Neuronal stem cell (in vitro differentiated cells): ENCODE data around the gene HIC1.

Experiments
- DNase-seq: peaks from one replicate; pipeline ENCODE4 v3.0.0-alpha.2; 2013; ENCODE audit warnings: low spot score
- H2AFZ ChIP-seq: one replicate; pipeline ENCODE4 v1.6.1; 2013; ENCODE audit warnings: mild to moderate bottlenecking, low read length, inconsistent platforms
- H2AK5ac ChIP-seq: 2 replicates; pipeline ENCODE4 v1.6.1; 2013; ENCODE audit warnings: low read depth, mild to moderate bottlenecking, inconsistent platforms, low read length, moderate library complexity, mixed read lengths
- H2BK120ac ChIP-seq: 2 replicates; pipeline ENCODE4 v1.6.1; 2013; ENCODE audit warnings: low read depth, mild to moderate bottlenecking, inconsistent platforms, low read length, moderate library complexity, mixed read lengths
- H2BK12ac ChIP-seq: one replicate; pipeline ENCODE4 v1.6.1; 2013; ENCODE audit warnings: low read length, inconsistent platforms
- H2BK15ac ChIP-seq: 2 replicates; pipeline ENCODE4 v1.6.1; 2013; ENCODE audit warnings: mild to moderate bottlenecking, low read length, inconsistent platforms, mixed read lengths
- H2BK5ac ChIP-seq: one replicate; pipeline ENCODE4 v1.6.1; 2013; ENCODE audit warnings: inconsistent platforms, mild to moderate bottlenecking, low read length, moderate library complexity
- H3K14ac ChIP-seq: one replicate; pipeline ENCODE4 v1.6.1; 2013; ENCODE audit warnings: low read length, inconsistent platforms
- H3K18ac ChIP-seq: 2 replicates; pipeline ENCODE4 v1.6.1; 2013; ENCODE audit warnings: low read length, inconsistent platforms
- H3K23ac ChIP-seq: 2 replicates; pipeline ENCODE4 v1.6.1; 2013; ENCODE audit warnings: low read depth, mild to moderate bottlenecking, mixed read lengths, low read length, inconsistent platforms; ENCODE audit not compliant: poor library complexity
- H3K27ac ChIP-seq: replicated peaks from 3 replicates; pipeline ENCODE4 v1.5.1; 2013; ENCODE audit warnings: low read length, inconsistent platforms
- H3K27me3 ChIP-seq, 3 experiments: 2 replicates each; pipeline ENCODE4 v1.6.1; 2013; ENCODE audit warnings: low read length in 3 of 3, mild to moderate bottlenecking in 2 of 3, inconsistent platforms in 1 of 3, low read depth in 1 of 3, mixed read lengths in 1 of 3, moderate library complexity in 1 of 3; ENCODE audit not compliant: control insufficient read depth in 3 of 3, insufficient read depth in 3 of 3
- H3K36me3 ChIP-seq, 2 donors: replicated peaks in 1 of 2; 2 replicates each; pipeline ENCODE4 v1.6.1; 2013; ENCODE audit warnings: low read length in 2 of 2; ENCODE audit not compliant: control insufficient read depth in 2 of 2, insufficient read depth in 2 of 2
- H3K4ac ChIP-seq: 2 replicates; pipeline ENCODE4 v1.6.1; 2013; ENCODE audit warnings: inconsistent platforms, mild to moderate bottlenecking, low read length, moderate library complexity
- H3K4me1 ChIP-seq, 2 donors: 1 replicate in 1 of 2; 2 replicates in 1 of 2; pipeline ENCODE4 v1.6.1; 2013; ENCODE audit warnings: low read length in 2 of 2, low read depth in 1 of 2; ENCODE audit not compliant: control insufficient read depth in 2 of 2, insufficient read depth in 1 of 2
- H3K4me2 ChIP-seq: one replicate; pipeline ENCODE4 v1.6.1; 2013; ENCODE audit warnings: mild to moderate bottlenecking, low read length, inconsistent platforms; ENCODE audit not compliant: insufficient read depth, poor library complexity, severe bottlenecking
- H3K4me3 ChIP-seq, 2 donors: 2 replicates each; pipeline ENCODE4 v1.5.1; 2013; ENCODE audit warnings: low read length in 2 of 2, mild to moderate bottlenecking in 2 of 2, inconsistent platforms in 1 of 2, moderate library complexity in 1 of 2
- H3K79me1 ChIP-seq: one replicate; pipeline ENCODE4 v1.6.1; 2013; ENCODE audit warnings: low read depth, mild to moderate bottlenecking, inconsistent platforms, low read length, moderate library complexity
- H3K9ac ChIP-seq: one replicate; pipeline ENCODE4 v1.6.1; 2013; ENCODE audit warnings: mild to moderate bottlenecking, low read depth, low read length, inconsistent platforms; ENCODE audit not compliant: poor library complexity
- H3K9me3 ChIP-seq, 2 donors: replicated peaks in 1 of 2; 2 replicates each; pipeline versions ENCODE3 to v1.6.1; 2013; ENCODE audit warnings: low read length in 2 of 2, mild to moderate bottlenecking in 2 of 2, inconsistent platforms in 1 of 2, low read depth in 1 of 2, mixed read lengths in 1 of 2, moderate library complexity in 1 of 2; ENCODE audit not compliant: control insufficient read depth in 2 of 2, insufficient read depth in 1 of 2
- H4K8ac ChIP-seq: one replicate; pipeline ENCODE4 v1.6.1; 2013; ENCODE audit warnings: low read depth, mild to moderate bottlenecking, inconsistent platforms, low read length, moderate library complexity
- H4K91ac ChIP-seq: one replicate; pipeline ENCODE4 v1.6.1; 2013; ENCODE audit warnings: low read length, low read depth, mild to moderate bottlenecking, inconsistent platforms; ENCODE audit not compliant: poor library complexity
- whole genome bisulfite sequencing, 2 donors: extraction: QIAGEN DNeasy Blood & Tissue Kit; methylation state at CpG; one replicate each; pipeline ENCODE4 v1.1.7; 2013; ENCODE audit warnings: missing lambda C conversion rate in 2 of 2, mixed read lengths in 1 of 2; ENCODE audit not compliant: insufficient read length in 2 of 2, insufficient replicate concordance in 1 of 2; ENCODE audit errors: extremely low coverage in 2 of 2; 5-methylcytosine and 5-hydroxymethylcytosine counted together

Gene HIC1

GRCh38 chr17:2053380-2054261, 1.3 kb upstream of the HIC1 start:
- Histone ChIP-seq H3K4me3 (peak overlapping the region; percentile 37 to 77), H3K14ac (no peak overlapping the region), H3K79me1 (no peaks in the 10 kb centered on the region), H3K36me3 (peaks cover 0 to 6% of the 10 kb centered on the region in 2 donors), H4K91ac (no peak overlapping the region), H3K27me3 (peaks cover 4 to 85% (median 61%) of the 10 kb centered on the region in 3 experiments), H4K8ac (no peak overlapping the region), H3K4me2 (peak overlapping the region; percentile 81), H2BK120ac (no peak overlapping the region), H2BK5ac (no peak overlapping the region), H2AK5ac (no peak overlapping the region), H3K4me1 (peaks cover 17 to 20% of the 10 kb centered on the region in 2 donors), H2BK12ac (no peak overlapping the region), H3K23ac (peak overlapping the region; percentile 39), H3K4ac (no peak overlapping the region), H3K27ac (no peak overlapping the region), H3K9ac (peak overlapping the region; percentile 72), H3K9me3 (peaks cover 0 to 6% of the 10 kb centered on the region in 2 donors), H2AFZ (peak overlapping the region; percentile 82), H3K18ac (peak overlapping the region; percentile 53), H2BK15ac (no peak overlapping the region)
- no CpG with 5 or more reads among the region's 84 CpGs for WGBS, 2 donors
- DNase-seq: no peak

GRCh38 chr17:2054262-2054511, 716 bp upstream of the HIC1 start:
- Histone ChIP-seq H3K4ac (no peak overlapping the region), H3K27ac (no peak overlapping the region), H3K9me3 (peaks cover 0 to 7% of the 10 kb centered on the region in 2 donors), H3K9ac (no peak overlapping the region), H2BK12ac (no peak overlapping the region), H3K4me2 (peak overlapping the region; percentile 81), H3K14ac (no peak overlapping the region), H2BK120ac (no peak overlapping the region), H3K79me1 (no peaks in the 10 kb centered on the region), H3K36me3 (peaks cover 0 to 6% of the 10 kb centered on the region in 2 donors), H2BK15ac (no peak overlapping the region), H4K91ac (no peak overlapping the region), H3K4me3 (peak overlapping the region; percentile 37 to 77), H2AFZ (peak overlapping the region; percentile 82), H2BK5ac (no peak overlapping the region), H2AK5ac (no peak overlapping the region), H3K27me3 (peaks cover 4 to 86% (median 64%) of the 10 kb centered on the region in 3 experiments), H3K23ac (no peak overlapping the region), H3K18ac (no peak overlapping the region), H4K8ac (no peak overlapping the region), H3K4me1 (peaks cover 14 to 16% of the 10 kb centered on the region in 2 donors)
- WGBS, 2 donors: no CpG with 5 or more reads among the region's 16 CpGs
- DNase-seq: no peak

DNA sequence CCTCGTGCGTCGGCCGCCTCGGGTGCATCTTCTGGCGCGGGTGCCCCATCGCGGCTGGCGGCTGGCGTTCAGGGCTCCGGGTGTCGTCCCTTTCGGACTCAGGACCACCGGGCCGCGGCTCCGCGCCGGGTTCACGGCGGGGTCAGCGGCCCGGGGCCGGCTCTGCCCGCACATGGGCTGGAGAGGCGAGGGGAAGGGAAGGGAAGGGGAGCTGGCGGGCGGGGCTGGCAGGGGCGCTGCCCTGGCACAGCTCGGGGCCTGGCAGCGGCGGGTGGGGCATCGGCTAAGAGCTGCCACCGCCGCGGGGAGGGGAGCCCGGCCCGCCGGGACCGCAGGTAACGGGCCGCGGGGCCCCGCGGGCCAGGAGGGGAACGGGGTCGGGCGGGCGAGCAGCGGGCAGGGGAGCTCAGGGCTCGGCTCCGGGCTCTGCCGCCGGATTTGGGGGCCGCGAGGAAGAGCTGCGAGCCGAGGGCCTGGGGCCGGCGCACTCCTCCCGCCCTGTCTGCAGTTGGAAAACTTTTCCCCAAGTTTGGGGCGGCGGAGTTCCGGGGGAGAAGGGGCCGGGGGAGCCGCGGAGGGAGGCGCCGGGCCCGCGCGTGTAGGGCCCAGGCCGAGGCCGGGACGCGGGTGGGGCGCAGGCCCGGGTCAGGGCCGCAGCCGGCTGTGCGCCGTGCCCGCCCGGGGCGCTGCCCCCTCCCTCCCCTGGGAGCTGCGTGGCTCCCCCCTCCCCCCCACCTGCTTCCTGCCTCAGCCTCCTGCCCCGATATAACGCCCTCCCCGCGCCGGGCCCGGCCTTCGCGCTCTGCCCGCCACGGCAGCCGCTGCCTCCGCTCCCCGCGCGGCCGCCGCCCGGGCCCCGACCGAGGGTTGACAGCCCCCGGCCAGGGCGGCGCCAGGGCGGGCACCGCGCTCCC, 646 bp downstream of the HIC1 start:
- Histone ChIP-seq H3K4me3 (peak overlapping the region; percentile 27 to 53), H2BK15ac (no peak overlapping the region), H3K9ac (peak overlapping the region; percentile 60), H3K18ac (no peak overlapping the region), H2AK5ac (no peak overlapping the region), H2BK5ac (peak overlapping the region; percentile 35), H3K4ac (no peak overlapping the region), H3K27me3 (peaks cover 4 to 93% (median 75%) of the 10 kb centered on the region in 3 experiments), H2BK120ac (no peak overlapping the region), H3K4me2 (peak overlapping the region; percentile 83), H3K14ac (no peak overlapping the region), H3K9me3 (peaks cover 0 to 7% of the 10 kb centered on the region in 2 donors), H4K8ac (no peak overlapping the region), H3K23ac (peak overlapping the region; percentile 31), H4K91ac (no peak overlapping the region), H3K27ac (no peak overlapping the region), H2BK12ac (no peak overlapping the region), H3K4me1 (peaks cover 11 to 13% of the 10 kb centered on the region in 2 donors), H3K36me3 (peaks cover 0 to 13% of the 10 kb centered on the region in 2 donors), H3K79me1 (no peaks in the 10 kb centered on the region), H2AFZ (peak overlapping the region; percentile 82)
- whole genome bisulfite sequencing, 2 donors: no CpG with 5 or more reads among the region's 113 CpGs
- DNase-seq: no peak
